K562 (cell line): ENCODE results near the gene RNASEH1. TPM values are rescaled to one million over a fixed set of nuclear protein-coding genes. Genes with fewer than 3 reads are reported as not detected.
A peak's percentile ranks its signal among the peaks of the same experiment; 100 is the strongest.

Source experiments
- ATAC-seq: fragments of 200-7000 bp; cut with Tn5 transposase; 3 replicates; pipeline ENCODE4 v1.9.1; 2020; ENCODE audit warnings: moderate library complexity
- BruUV-seq: library from RNA; stranded (reverse); fragments of 400-500 nt; replicated peaks from 2 replicates; lab custom pipeline; 2021; lab: Mats Ljungman, UMichigan
- CTCF ChIA-PET: fragments of 300-600 bp; formaldehyde crosslinking; extraction: SDS; loops from one replicate; lab custom pipeline; 2021; ENCODE audit warnings: low intra/inter-chr PET ratio; lab: Yijun Ruan, JAX
- POLR2A ChIA-PET: fragments of 300-600, 350-650 bp; sonication (Branson Sonifier 250); formaldehyde crosslinking; extraction: SDS; loops from one replicate; lab custom pipeline; 2021; ENCODE audit warnings: antibody characterized with exemption, inconsistent platforms; lab: Yijun Ruan, JAX
- DNase-seq, 4 experiments: peaks; one replicate each; pipeline versions ENCODE4 v3.0.0 to v3.0.0-alpha.2; 2011 to 2018; ENCODE audit warnings: low spot score in 3 of 4, mixed read lengths in 3 of 4; ENCODE audit errors: extremely low read depth in 1 of 4
- FAIRE-seq: peaks from 2 replicates; lab custom pipeline; 2011; peaks lifted over from hg19 to GRCh38; lab: Jason Lieb, UNC
- H2AFZ ChIP-seq: 2 replicates; pipeline ENCODE4 v1.6.0; 2011; ENCODE audit warnings: low read depth, low read length, control low read depth, inconsistent platforms
- H3K27ac ChIP-seq: fragments of 200-600 bp; 3 replicates; pipeline ENCODE4 v1.8.0; 2011; ENCODE audit warnings: low read depth, mild to moderate bottlenecking, control low read depth, inconsistent platforms, low read length, moderate library complexity, mixed read lengths; ENCODE audit errors: extremely low read depth
- H3K27me3 ChIP-seq, 2 experiments: fragments of 300-600 bp in 1 of 2; 2 replicates in 1 of 2; 3 replicates in 1 of 2; pipeline versions ENCODE4 v1.6.0 to v1.8.0; 2011; ENCODE audit warnings: inconsistent platforms in 2 of 2, low read length in 2 of 2, mild to moderate bottlenecking in 1 of 2, mixed read lengths in 1 of 2, moderate library complexity in 1 of 2; ENCODE audit not compliant: control insufficient read depth in 2 of 2, insufficient read depth in 2 of 2
- H3K36me3 ChIP-seq: fragments of 300-600 bp; 3 replicates; pipeline ENCODE4 v1.8.0; 2011; ENCODE audit warnings: mild to moderate bottlenecking, low read length, inconsistent platforms; ENCODE audit not compliant: control insufficient read depth, insufficient read depth
- H3K4me1 ChIP-seq, 2 experiments: fragments of 200-600 bp in 1 of 2; replicated peaks in 1 of 2; 2 replicates in 1 of 2; 3 replicates in 1 of 2; pipeline versions ENCODE4 v1.5.1 to v1.8.0; 2011; ENCODE audit warnings: inconsistent platforms in 2 of 2, low read length in 2 of 2, mild to moderate bottlenecking in 1 of 2, mixed read lengths in 1 of 2, moderate library complexity in 1 of 2; ENCODE audit not compliant: control insufficient read depth in 2 of 2, insufficient read depth in 2 of 2
- H3K4me2 ChIP-seq: 2 replicates; pipeline ENCODE4 v1.6.1; 2011; ENCODE audit warnings: low read length, control low read depth, inconsistent platforms, mixed read lengths; ENCODE audit not compliant: insufficient read depth
- H3K4me3 ChIP-seq: fragments of 200-600 bp; sonication (generic), shearing (Covaris generic); 2 replicates; pipeline ENCODE4 v1.5.1; 2016; ENCODE audit warnings: control low read depth, inconsistent platforms
- H3K79me2 ChIP-seq: fragments of 200-600 bp; 3 replicates; pipeline ENCODE4 v1.8.0; 2011; ENCODE audit warnings: low read length, inconsistent platforms; ENCODE audit not compliant: control insufficient read depth, insufficient read depth
- H3K9ac ChIP-seq, 2 experiments: 2 replicates each; pipeline versions ENCODE4 v1.6.0 to v1.6.1; 2011; ENCODE audit warnings: low read depth in 2 of 2, low read length in 2 of 2, control low read depth in 1 of 2, inconsistent platforms in 1 of 2, mild to moderate bottlenecking in 1 of 2, mixed read lengths in 1 of 2; ENCODE audit not compliant: insufficient read depth in 1 of 2
- H3K9me1 ChIP-seq: one replicate; pipeline ENCODE4 v1.6.0; 2011; ENCODE audit warnings: inconsistent platforms, mild to moderate bottlenecking, low read length, moderate library complexity; ENCODE audit not compliant: control insufficient read depth, insufficient read depth
- H3K9me3 ChIP-seq: replicated peaks from 2 replicates; pipeline ENCODE4 v1.5.1; 2011; ENCODE audit warnings: low read depth, low read length, inconsistent platforms; ENCODE audit not compliant: control insufficient read depth, insufficient read depth
- H4K20me1 ChIP-seq: replicated peaks from 2 replicates; pipeline ENCODE4 v1.6.1; 2011; ENCODE audit warnings: low read length, inconsistent platforms, mixed read lengths; ENCODE audit not compliant: control insufficient read depth, insufficient read depth
- NELFE ChIP-seq: IDR thresholded peaks from 2 replicates; pipeline ENCODE4 v1.6.1; 2011; ENCODE audit warnings: mild to moderate bottlenecking; ENCODE audit not compliant: insufficient read depth, insufficient read length
- UBTF ChIP-seq, 2 experiments: IDR thresholded peaks; 2 replicates each; pipeline ENCODE4 v1.6.1; 2012; ENCODE audit warnings: improper control_type of control experiment in 2 of 2, low read depth in 2 of 2, low read length in 2 of 2, borderline replicate concordance in 1 of 2
- WGBS: fragments of 100-300 bp; shearing (Covaris generic); methylation state at CpG from one replicate; pipeline ENCODE4 v1.1.6; 2016; ENCODE audit warnings: low coverage, mixed read lengths; ENCODE audit not compliant: insufficient coverage; ENCODE audit errors: missing lambda C conversion rate; 5-methylcytosine and 5-hydroxymethylcytosine counted together
- in situ Hi-C: fragments of 300-500 bp; cut with MboI; formaldehyde crosslinking; loops from 4 replicates; pipeline ENCODE4 v1.15.0; 2018; ENCODE audit warnings: inconsistent platforms, mixed read lengths
- intact Hi-C: fragments of 100-400 bp; cut with micrococcal nuclease; formaldehyde crosslinking; loops from 2 replicates; pipeline ENCODE4 v1.14.2; 2022
- polyA plus RNA-seq, 8 experiments: library from polyadenylated mRNA; depleted of rRNA in 4 of 8; stranded (reverse) in 5 of 8; unstranded in 3 of 8; fragments of >200 nt; fragmentation: Nextera tagmentation in 2 of 8; fragmentation: Illumina TruSeq in 1 of 8; extraction: Ambion mirVana in 2 of 8; extraction: Trizol in 1 of 8; gene quantifications; 2 replicates each; pipeline versions ENCODE4 v1.2.1 to v1.2.3, GENCODE V29; 2011 to 2014; ENCODE audit warnings: inconsistent platforms in 1 of 8, missing spikeins in 1 of 8
- total RNA-seq, 7 experiments: library from RNA; depleted of rRNA in 6 of 7; stranded (reverse); fragments of >200 nt in 6 of 7; fragmentation: Illumina TruSeq in 2 of 7; extraction: Trizol in 2 of 7; gene quantifications; 2 replicates each; pipeline versions ENCODE4 v1.2.1 to v1.2.3, GENCODE V29; 2011 to 2021; ENCODE audit warnings: low replicate concordance in 1 of 7
- TF ChIP-seq, protein P1 (sequence below): fragments of 200-800 bp; sonication (Bioruptor generic); IDR thresholded peaks from 2 replicates; pipeline ENCODE4 v1.6.1; 2017; ENCODE audit warnings: missing genetic modification characterization, missing compliant biosample characterization
- TF ChIP-seq, protein P2 (sequence below): sonication (generic); formaldehyde crosslinking; IDR thresholded peaks from 2 replicates; pipeline ENCODE4 v1.8.0; 2022; ENCODE audit warnings: missing genetic modification reagents, mild to moderate bottlenecking, moderate library complexity, borderline replicate concordance

RNASEH1 gene
- total and polyA plus RNA-seq, 9 of the 15 experiments (the other 6 are each of a cell fraction or from before 2014, with no cell fraction given): 25.7 to 47.5 (median 42.8) TPM

DNA sequence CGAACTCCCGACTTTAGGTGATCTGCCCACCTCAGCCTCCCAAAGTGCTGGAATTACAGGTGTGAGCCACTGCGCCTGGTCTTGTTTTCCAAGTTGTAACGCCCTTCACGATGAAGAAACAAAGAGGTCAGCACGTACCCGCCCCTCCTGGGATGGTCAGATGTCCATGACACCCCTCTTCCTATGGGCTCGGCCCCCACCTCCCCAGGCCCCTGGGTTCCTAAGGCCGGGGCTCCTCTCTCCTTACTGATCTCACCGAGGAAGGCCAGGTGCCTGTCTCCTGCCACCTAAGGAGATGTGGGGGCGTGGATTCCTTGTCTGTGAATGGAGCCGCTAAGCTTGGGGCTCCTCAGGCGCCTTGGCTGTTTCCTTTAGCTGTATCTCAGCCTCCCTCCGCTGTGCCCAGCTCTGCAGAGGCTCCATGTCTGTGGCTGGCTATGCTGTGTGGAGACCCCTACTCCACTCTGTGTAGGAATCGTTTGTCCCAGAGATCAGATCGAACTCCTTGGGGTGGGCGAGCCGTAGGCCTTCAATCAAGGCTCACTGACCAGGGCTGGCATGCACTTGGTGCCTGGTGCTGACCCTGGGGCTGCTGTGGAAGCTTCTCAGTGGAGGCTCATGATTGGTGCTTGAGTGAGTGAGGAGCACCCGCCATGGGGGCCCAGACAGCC, 45.5 kb upstream of the RNASEH1 start (continued):
- TF ChIP-seq, protein P1, sequence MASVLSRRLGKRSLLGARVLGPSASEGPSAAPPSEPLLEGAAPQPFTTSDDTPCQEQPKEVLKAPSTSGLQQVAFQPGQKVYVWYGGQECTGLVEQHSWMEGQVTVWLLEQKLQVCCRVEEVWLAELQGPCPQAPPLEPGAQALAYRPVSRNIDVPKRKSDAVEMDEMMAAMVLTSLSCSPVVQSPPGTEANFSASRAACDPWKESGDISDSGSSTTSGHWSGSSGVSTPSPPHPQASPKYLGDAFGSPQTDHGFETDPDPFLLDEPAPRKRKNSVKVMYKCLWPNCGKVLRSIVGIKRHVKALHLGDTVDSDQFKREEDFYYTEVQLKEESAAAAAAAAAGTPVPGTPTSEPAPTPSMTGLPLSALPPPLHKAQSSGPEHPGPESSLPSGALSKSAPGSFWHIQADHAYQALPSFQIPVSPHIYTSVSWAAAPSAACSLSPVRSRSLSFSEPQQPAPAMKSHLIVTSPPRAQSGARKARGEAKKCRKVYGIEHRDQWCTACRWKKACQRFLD (CRISPR knock-in tag): no peak
- TF ChIP-seq NELFE: no peak

DNA sequence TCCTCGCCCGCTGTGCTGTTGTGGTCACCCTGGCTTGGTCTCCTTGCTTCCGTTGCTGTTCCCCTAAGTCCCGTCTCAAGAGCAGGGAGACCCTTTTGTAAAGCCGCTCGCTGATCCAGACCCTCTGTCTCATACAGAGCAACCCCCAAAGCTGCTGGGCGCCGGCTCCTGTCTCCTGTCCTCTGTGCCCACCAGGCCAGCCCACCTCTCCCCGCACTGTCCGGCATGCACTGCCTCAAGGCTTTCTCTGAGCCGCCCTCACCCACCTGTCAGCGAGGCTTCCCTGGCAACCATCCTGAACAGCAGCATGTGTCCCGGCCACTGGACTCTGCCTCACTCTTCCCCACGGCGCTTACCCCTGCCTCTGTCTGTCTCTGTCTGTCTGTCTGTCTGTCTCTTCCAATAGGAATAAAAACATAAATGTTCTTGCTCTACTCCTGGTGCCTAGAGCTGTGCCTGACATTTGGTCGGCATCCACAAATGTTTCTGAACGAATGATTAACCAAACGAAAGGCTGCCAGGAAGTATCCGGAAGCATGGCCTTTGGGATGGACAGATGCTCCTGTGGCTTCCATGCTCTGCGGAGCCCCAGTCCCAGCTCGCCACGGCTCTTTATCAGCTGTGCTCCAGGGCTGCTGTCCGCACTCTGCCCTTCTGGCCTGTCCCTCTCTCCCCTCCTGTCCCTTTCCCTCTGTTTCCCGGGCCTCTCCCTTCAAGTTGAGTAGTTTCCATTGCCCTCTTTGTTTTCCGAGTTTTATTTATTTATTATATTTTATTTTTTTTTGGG, 44.6 kb upstream of the RNASEH1 start:
- intact Hi-C loops: no loop called here
- H3K4me1 ChIP-seq: peaks cover 18 to 69% of the 10 kb centered on the region in 2 experiments
- CTCF ChIA-PET: no interaction called here

More for the DNA sequence above, 44.6 kb upstream of the RNASEH1 start:
- Histone ChIP-seq H3K79me2 (peaks cover 3% of the 10 kb centered on the region; the same call in 1 of the 3 replicates), H3K27ac (peak overlapping the region; percentile 53; the same call in 1 of the 3 replicates)
- ATAC-seq (peak; percentile 11; the same call in 1 of the 3 replicates), FAIRE-seq (no peak)
- TF ChIP-seq, protein P2, sequence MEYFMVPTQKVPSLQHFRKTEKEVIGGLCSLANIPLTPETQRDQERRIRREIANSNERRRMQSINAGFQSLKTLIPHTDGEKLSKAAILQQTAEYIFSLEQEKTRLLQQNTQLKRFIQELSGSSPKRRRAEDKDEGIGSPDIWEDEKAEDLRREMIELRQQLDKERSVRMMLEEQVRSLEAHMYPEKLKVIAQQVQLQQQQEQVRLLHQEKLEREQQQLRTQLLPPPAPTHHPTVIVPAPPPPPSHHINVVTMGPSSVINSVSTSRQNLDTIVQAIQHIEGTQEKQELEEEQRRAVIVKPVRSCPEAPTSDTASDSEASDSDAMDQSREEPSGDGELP (CRISPR knock-in tag): 0 out of 2 replicates have a peak, but pooled peaks have one; percentile 25
- TF ChIP-seq UBTF (IDR thresholded peaks at IDR 0.05; ENCODE audit: borderline replicate concordance in 1 of 2, low read depth in 2 of 2, low read length in 2 of 2): no peak
- TF ChIP-seq, all 486 proteins: peak for 1
- Histone ChIP-seq H3K9me1 (no peaks in the 10 kb centered on the region), H3K27me3 (no peaks in the 10 kb centered on the region), H3K4me3 (peak overlapping the region; percentile 29; the same call in 1 of the 2 replicates), H3K36me3 (no peaks in the 10 kb centered on the region), H3K9ac (peak overlapping the region in 1 of 2 experiments; percentile 27; a peak in 3 of 4 replicates), H3K4me2 (peak overlapping the region; percentile 75), H2AFZ (peak overlapping the region; percentile 89), H3K9me3 (peaks cover 9% of the 10 kb centered on the region; the same call in 1 of the 2 replicates), H4K20me1 (no peaks in the 10 kb centered on the region)
- WGBS: 71% methylated on average over 24 of the region's 25 CpGs
- POLR2A ChIA-PET: interaction anchor here (1.4 to 2.3 kb wide), 3 partner anchors 16 to 27 kb away, joined by 3 to 11 read pairs (median 6); no protein-coding TSS in a partner anchor
- BruUV-seq: no TSS peak
- in situ Hi-C loops: no loop called here
- no peak for DNase-seq
